WTC11 (cell line): ENCODE data around the gene SELENOS. TPM values are rescaled to one million over a fixed set of nuclear protein-coding genes. Genes with fewer than 3 reads are reported as not detected.

Source experiments
- ATAC-seq: fragments of 200-7000 bp; cut with Tn5 transposase; 2 replicates; pipeline ENCODE4 v1.10.0; 2021; ENCODE audit warnings: mild to moderate bottlenecking, moderate library complexity
- CTCF ChIA-PET: fragments of 300-600 bp; sonication (Branson Sonifier 250); formaldehyde crosslinking; loops from one replicate; lab custom pipeline; 2021; ENCODE audit warnings: antibody characterized with exemption; lab: Charles Lee
- POLR2A ChIA-PET: fragments of 350-600 bp; sonication (Branson Sonifier 250); formaldehyde crosslinking; loops from one replicate; lab custom pipeline; 2021; ENCODE audit warnings: antibody characterized with exemption; lab: Charles Lee
- DNase-seq: peaks from one replicate; pipeline ENCODE4 v3.0.0; 2021; ENCODE audit warnings: low spot score
- H3K27ac Mint-ChIP-seq: 2 replicates; pipeline ENCODE4 v1.8.0; 2021; ENCODE audit warnings: mixed read lengths
- H3K27me3 Mint-ChIP-seq: 2 replicates; pipeline ENCODE4 v1.8.0; 2021; ENCODE audit warnings: low read depth, mild to moderate bottlenecking, moderate library complexity, mixed read lengths
- H3K36me3 Mint-ChIP-seq: 2 replicates; pipeline ENCODE4 v1.8.0; 2021; ENCODE audit warnings: mixed read lengths
- H3K4me1 Mint-ChIP-seq: 2 replicates; pipeline ENCODE4 v1.8.0; 2022; ENCODE audit warnings: mixed read lengths
- H3K4me3 Mint-ChIP-seq: 2 replicates; pipeline ENCODE4 v1.8.0; 2021; ENCODE audit warnings: mild to moderate bottlenecking, moderate library complexity, mixed read lengths
- H3K9me3 Mint-ChIP-seq: 2 replicates; pipeline ENCODE4 v1.8.0; 2021; ENCODE audit warnings: mixed read lengths
- ATF3 ChIP-seq: sonication (generic); formaldehyde crosslinking; conservative IDR thresholded peaks from 2 replicates; pipeline ENCODE4 v1.8.1; 2022; ENCODE audit warnings: mild to moderate bottlenecking, missing genetic modification reagents
- E2F1 ChIP-seq: sonication (generic); formaldehyde crosslinking; IDR thresholded peaks from 2 replicates; pipeline ENCODE4 v1.8.0; 2022; ENCODE audit warnings: mild to moderate bottlenecking, missing genetic modification reagents
- ELF4 ChIP-seq: sonication (generic); formaldehyde crosslinking; IDR thresholded peaks from 2 replicates; pipeline ENCODE4 v1.8.1; 2022; ENCODE audit warnings: low read depth, mild to moderate bottlenecking, moderate library complexity, missing genetic modification reagents
- ERG ChIP-seq: fragments of 250-450 bp; sonication (Bioruptor Pico); IDR thresholded peaks from 2 replicates; pipeline ENCODE4 v1.8.0; 2021; ENCODE audit warnings: mild to moderate bottlenecking
- IRF1 ChIP-seq: sonication (generic); formaldehyde crosslinking; IDR thresholded peaks from 2 replicates; pipeline ENCODE4 v1.8.0; 2023; ENCODE audit warnings: missing genetic modification reagents
- KAT7 ChIP-seq: sonication (generic); formaldehyde crosslinking; IDR thresholded peaks from 2 replicates; pipeline ENCODE4 v1.8.1; 2023; ENCODE audit warnings: missing genetic modification reagents, mild to moderate bottlenecking, borderline replicate concordance
- MAX ChIP-seq: sonication (generic); formaldehyde crosslinking; IDR thresholded peaks from 2 replicates; pipeline ENCODE4 v1.8.0; 2022; ENCODE audit warnings: mild to moderate bottlenecking, missing genetic modification reagents
- MYBL2 ChIP-seq: sonication (generic); formaldehyde crosslinking; IDR thresholded peaks from 2 replicates; pipeline ENCODE4 v1.8.1; 2023; ENCODE audit warnings: mild to moderate bottlenecking, moderate library complexity, missing genetic modification reagents
- NR2C2 ChIP-seq: sonication (generic); formaldehyde crosslinking; IDR thresholded peaks from 2 replicates; pipeline ENCODE4 v1.8.0; 2022; ENCODE audit warnings: mild to moderate bottlenecking, missing genetic modification reagents
- RELA ChIP-seq: sonication (generic); formaldehyde crosslinking; IDR thresholded peaks from 2 replicates; pipeline ENCODE4 v1.8.1; 2022; ENCODE audit warnings: missing genetic modification reagents, mild to moderate bottlenecking, borderline replicate concordance
- SMAD3 ChIP-seq: sonication (generic); formaldehyde crosslinking; IDR thresholded peaks from 2 replicates; pipeline ENCODE4 v1.8.0; 2022; ENCODE audit warnings: missing genetic modification reagents, mild to moderate bottlenecking, borderline replicate concordance
- ZNF671 ChIP-seq: fragments of 250-450 bp; sonication (Bioruptor Pico); IDR thresholded peaks from 2 replicates; pipeline ENCODE4 v1.8.0; 2021; ENCODE audit warnings: mild to moderate bottlenecking
- total RNA-seq: library from RNA; stranded (reverse); gene quantifications from 3 replicates; pipeline ENCODE4 v1.2.3, GENCODE V29; 2021
- TF ChIP-seq, protein P1 (sequence below): sonication (generic); formaldehyde crosslinking; IDR thresholded peaks from 2 replicates; pipeline ENCODE4 v1.8.1; 2022; ENCODE audit warnings: mild to moderate bottlenecking, missing genetic modification reagents, moderate library complexity, borderline replicate concordance
- TF ChIP-seq, protein P2 (sequence below): sonication (generic); formaldehyde crosslinking; IDR thresholded peaks from 2 replicates; pipeline ENCODE4 v1.8.0; 2022; ENCODE audit warnings: mild to moderate bottlenecking, missing genetic modification reagents
- TF ChIP-seq, protein P3 (sequence below): sonication (generic); formaldehyde crosslinking; IDR thresholded peaks from 2 replicates; pipeline ENCODE4 v1.8.1; 2023; ENCODE audit warnings: mild to moderate bottlenecking, moderate library complexity, missing genetic modification reagents

SELENOS gene
- total RNA-seq, 1 experiment from 2014 or later, result 43.8 TPM

DNA sequence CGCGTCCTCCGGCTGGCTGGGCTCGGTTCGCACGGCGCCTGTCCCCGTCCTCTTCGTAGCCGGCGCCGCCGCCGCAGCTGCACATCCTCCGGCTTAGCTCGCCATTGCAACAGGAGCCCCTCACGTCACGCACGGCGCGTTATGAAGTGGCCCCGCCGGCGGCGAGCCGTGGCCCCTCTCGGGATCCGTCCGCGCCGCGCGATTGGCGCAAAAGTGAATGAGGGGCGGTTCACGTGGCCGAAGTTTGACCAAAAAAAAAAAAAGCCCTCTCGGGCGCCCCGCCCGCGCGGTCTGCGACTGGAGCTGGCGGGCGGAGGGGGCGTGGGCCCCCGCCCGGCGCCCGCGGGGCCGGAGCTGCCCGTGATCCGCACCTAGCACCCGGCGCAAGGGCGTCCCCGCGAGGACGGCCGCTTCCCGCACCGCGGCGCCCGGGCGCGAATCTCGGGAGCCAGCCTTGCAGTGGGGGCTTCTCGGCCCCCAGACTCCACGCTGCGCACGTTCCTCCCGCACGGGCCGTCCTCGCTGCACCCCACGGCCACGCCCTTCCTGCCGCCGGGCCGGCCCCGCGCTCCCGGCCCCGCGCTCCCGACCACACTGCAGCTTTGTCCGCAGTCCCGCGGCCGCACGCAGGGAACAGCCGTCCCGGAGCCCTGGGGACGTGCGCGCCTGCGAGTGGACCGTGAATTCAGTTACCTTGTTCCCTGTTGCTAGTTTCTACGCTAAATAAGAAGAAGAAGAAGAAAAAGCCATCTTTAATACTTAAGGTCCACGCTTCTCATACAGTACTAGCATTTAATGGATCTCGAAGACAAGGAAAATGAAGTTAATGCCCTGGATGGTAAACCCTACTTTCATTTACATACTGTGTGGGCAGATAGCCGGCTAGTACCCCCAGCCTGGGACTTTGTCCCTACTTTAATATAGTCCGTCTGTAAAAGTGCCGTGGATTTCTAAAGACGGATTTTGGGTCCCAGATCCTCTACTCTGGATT is 25.2 kb downstream of the SELENOS start, which contains the start of gene CHSY1 (continued):
- no peak for TF ChIP-seq RELA (CRISPR knock-in tag)
- TF ChIP-seq ELF4 (CRISPR knock-in tag), result no peak
- TF ChIP-seq IRF1 (CRISPR knock-in tag), result no peak
- TF ChIP-seq NR2C2, result no peak
- TF ChIP-seq KAT7 (CRISPR knock-in tag), result 0 out of 2 replicates have a peak, but pooled peaks have one; percentile 11
- TF ChIP-seq, protein P1, sequence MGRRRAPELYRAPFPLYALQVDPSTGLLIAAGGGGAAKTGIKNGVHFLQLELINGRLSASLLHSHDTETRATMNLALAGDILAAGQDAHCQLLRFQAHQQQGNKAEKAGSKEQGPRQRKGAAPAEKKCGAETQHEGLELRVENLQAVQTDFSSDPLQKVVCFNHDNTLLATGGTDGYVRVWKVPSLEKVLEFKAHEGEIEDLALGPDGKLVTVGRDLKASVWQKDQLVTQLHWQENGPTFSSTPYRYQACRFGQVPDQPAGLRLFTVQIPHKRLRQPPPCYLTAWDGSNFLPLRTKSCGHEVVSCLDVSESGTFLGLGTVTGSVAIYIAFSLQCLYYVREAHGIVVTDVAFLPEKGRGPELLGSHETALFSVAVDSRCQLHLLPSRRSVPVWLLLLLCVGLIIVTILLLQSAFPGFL (CRISPR knock-in tag), result no peak
- TF ChIP-seq SMAD3 (CRISPR knock-in tag), result no peak
- TF ChIP-seq MAX, result no peak
- TF ChIP-seq, protein P2, sequence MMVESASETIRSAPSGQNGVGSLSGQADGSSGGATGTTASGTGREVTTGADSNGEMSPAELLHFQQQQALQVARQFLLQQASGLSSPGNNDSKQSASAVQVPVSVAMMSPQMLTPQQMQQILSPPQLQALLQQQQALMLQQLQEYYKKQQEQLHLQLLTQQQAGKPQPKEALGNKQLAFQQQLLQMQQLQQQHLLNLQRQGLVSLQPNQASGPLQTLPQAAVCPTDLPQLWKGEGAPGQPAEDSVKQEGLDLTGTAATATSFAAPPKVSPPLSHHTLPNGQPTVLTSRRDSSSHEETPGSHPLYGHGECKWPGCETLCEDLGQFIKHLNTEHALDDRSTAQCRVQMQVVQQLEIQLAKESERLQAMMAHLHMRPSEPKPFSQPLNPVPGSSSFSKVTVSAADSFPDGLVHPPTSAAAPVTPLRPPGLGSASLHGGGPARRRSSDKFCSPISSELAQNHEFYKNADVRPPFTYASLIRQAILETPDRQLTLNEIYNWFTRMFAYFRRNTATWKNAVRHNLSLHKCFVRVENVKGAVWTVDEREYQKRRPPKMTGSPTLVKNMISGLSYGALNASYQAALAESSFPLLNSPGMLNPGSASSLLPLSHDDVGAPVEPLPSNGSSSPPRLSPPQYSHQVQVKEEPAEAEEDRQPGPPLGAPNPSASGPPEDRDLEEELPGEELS, result peak; percentile 67; the same call in 1 of the 2 replicates

- Mint-ChIP-seq H3K4me1 (peaks cover 70% of the 10 kb centered on the region), H3K4me3 (peak overlapping the region; percentile 91), H3K9me3 (no peaks in the 10 kb centered on the region), H3K27ac (no peak overlapping the region), H3K27me3 (no peaks in the 10 kb centered on the region), H3K36me3 (peaks cover 14% of the 10 kb centered on the region; the same call in 1 of the 2 replicates)
- ATAC-seq (peak; percentile 32), DNase-seq (peak; percentile 61)
- ChIA-PET POLR2A (interaction anchor here (1.0 kb wide), 1 partner anchor 181 kb away, joined by 4 read pairs; no protein-coding TSS in a partner anchor), CTCF (interaction anchor here (0.6 to 8.1 kb wide), 8 partner anchors 16 to 240 kb away, joined by 3 to 128 read pairs (median 3); partner anchors contain the start of gene SNRPA1)
- TF ChIP-seq ZNF671 (CRISPR knock-in tag), result no peak
- TF ChIP-seq, protein P3, sequence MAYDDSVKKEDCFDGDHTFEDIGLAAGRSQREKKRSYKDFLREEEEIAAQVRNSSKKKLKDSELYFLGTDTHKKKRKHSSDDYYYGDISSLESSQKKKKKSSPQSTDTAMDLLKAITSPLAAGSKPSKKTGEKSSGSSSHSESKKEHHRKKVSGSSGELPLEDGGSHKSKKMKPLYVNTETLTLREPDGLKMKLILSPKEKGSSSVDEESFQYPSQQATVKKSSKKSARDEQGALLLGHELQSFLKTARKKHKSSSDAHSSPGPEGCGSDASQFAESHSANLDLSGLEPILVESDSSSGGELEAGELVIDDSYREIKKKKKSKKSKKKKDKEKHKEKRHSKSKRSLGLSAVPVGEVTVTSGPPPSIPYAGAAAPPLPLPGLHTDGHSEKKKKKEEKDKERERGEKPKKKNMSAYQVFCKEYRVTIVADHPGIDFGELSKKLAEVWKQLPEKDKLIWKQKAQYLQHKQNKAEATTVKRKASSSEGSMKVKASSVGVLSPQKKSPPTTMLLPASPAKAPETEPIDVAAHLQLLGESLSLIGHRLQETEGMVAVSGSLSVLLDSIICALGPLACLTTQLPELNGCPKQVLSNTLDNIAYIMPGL (CRISPR knock-in tag), result peak; percentile 80; the same call in 1 of the 2 replicates
- TF ChIP-seq MYBL2, result 0 out of 2 replicates have a peak, but pooled peaks have one; percentile 26
Observed at GRCh38 chr15:101250873-101251829, 26.1 kb downstream of the SELENOS start.

GRCh38 chr15:101250341-101250831 is 26.9 kb downstream of the SELENOS start:
- Mint-ChIP-seq H3K36me3 (peaks cover 14% of the 10 kb centered on the region; the same call in 1 of the 2 replicates), H3K4me3 (peak overlapping the region; percentile 91), H3K27ac (no peak overlapping the region), H3K27me3 (no peaks in the 10 kb centered on the region), H3K4me1 (peaks cover 70% of the 10 kb centered on the region), H3K9me3 (no peaks in the 10 kb centered on the region)
- POLR2A ChIA-PET, result no interaction called here
- CTCF ChIA-PET, result interaction anchor here (1.0 to 1.1 kb wide), 2 partner anchors 231 to 242 kb away, joined by 3 read pairs; no protein-coding TSS in a partner anchor
- no peak for ATAC-seq
- no peak for DNase-seq
- TF ChIP-seq ATF3 (CRISPR knock-in tag), result no peak
- no peak for TF ChIP-seq E2F1 (CRISPR knock-in tag)
- TF ChIP-seq, protein P3 (CRISPR knock-in tag), result no peak
- TF ChIP-seq ERG, result no peak
